Measurements from ENCODE around the gene GNG3.
"Not testable (repeated sequence)": the region's sequence is repeated elsewhere in the genome, so short reads cannot be mapped to it uniquely, and the experiment has no call there.

Gene GNG3

DNA sequence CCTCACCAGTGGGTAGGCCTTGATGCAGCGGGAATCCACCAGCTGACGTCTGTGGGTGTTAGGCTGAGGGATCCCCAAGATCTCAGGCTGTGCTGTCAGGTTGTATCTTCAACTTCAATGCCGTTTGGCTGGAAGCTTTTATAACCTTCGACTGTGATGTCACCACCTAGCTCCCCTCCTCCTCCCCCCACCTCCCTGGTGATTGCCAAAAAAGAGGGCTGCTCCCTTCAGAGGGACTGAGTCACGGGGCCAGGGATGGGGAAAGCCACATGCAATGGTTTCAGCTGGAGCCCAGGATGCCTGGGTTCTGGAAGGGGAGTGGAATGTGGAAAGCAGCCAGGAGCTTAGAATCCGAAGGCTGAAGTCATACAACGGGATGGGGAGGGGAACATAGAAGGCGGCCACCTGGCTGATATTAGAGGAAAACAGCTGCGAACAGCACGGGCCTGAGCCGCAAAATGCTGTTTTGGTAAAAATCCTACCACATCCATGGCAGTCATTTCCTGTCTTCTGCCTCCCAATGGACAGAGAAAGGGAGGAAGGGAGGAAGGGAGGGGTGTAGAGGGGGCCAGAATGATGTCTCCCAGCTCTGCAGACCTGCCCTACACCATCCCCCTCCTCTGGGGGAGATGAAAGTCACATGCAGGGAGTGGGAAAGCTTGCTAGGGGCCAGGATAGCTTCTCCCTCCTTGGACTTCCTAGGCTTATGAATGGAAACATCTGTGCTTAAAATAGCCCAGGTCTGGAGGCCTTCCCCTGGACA, 17.9 kb upstream of the GNG3 start, which contains the start of gene LRRN4CL:
Gene LRRN4CL, minus strand, starts transcription at position 110 of the 763 bp plus-strand sequence. CDS start 1,022 bp downstream, outside the sequence.
- no peaks in the 10 kb centered on the region for H3K9me3 ChIP-seq (ENCODE audit: control insufficient read depth, low read length)
- peak within 1 kb of the TSS; percentile 89 for H3K9ac ChIP-seq (ENCODE audit: low read length)
- DNase-seq (ENCODE audit: low read depth): peak; percentile 94
- H3K4me3 ChIP-seq (ENCODE audit: low read length): peak within 1 kb of the TSS; percentile 84
- H3K27me3 ChIP-seq (replicated peaks; ENCODE audit: control insufficient read depth, insufficient read depth, low read length): no peaks in the 10 kb centered on the region
- H3K36me3 ChIP-seq (ENCODE audit: control insufficient read depth, insufficient read depth, low read length, severe bottlenecking): peaks cover 37% of the 10 kb centered on the region
- peaks cover 21% of the 10 kb centered on the region for H3K4me1 ChIP-seq (ENCODE audit: control insufficient read depth, insufficient read depth, low read length)

DNA sequence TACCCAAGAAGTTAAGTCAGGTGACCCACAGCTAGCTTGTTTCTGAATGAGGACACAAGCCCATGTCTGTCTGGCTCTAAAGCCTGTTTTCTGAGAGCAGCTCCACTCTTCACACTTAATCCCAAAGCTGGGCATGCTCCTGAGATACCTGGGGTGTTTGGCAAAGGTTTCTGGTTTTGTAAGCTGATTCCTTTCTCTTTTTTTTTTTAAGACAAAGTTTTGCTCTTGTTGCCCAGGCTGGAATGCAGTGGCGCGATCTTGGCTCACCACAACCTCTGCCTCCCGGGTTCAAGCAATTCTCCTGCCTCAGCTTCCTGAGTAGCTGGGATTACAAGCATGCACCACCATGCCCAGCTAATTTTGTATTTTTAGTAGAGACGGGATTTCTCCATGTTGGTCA, 13.9 kb upstream of the GNG3 start:
- peaks cover 38% of the 10 kb centered on the region for H3K36me3 ChIP-seq (ENCODE audit: control insufficient read depth, insufficient read depth, low read length, severe bottlenecking)
- not testable (repeated sequence) for H3K9me3 ChIP-seq (ENCODE audit: control insufficient read depth, low read length); DNase-seq (ENCODE audit: low read depth); H3K9ac ChIP-seq (ENCODE audit: low read length); H3K4me3 ChIP-seq (ENCODE audit: low read length); H3K27me3 ChIP-seq (replicated peaks; ENCODE audit: control insufficient read depth, insufficient read depth, low read length)
- peaks cover 26% of the 10 kb centered on the region for H3K4me1 ChIP-seq (ENCODE audit: control insufficient read depth, insufficient read depth, low read length)

DNA sequence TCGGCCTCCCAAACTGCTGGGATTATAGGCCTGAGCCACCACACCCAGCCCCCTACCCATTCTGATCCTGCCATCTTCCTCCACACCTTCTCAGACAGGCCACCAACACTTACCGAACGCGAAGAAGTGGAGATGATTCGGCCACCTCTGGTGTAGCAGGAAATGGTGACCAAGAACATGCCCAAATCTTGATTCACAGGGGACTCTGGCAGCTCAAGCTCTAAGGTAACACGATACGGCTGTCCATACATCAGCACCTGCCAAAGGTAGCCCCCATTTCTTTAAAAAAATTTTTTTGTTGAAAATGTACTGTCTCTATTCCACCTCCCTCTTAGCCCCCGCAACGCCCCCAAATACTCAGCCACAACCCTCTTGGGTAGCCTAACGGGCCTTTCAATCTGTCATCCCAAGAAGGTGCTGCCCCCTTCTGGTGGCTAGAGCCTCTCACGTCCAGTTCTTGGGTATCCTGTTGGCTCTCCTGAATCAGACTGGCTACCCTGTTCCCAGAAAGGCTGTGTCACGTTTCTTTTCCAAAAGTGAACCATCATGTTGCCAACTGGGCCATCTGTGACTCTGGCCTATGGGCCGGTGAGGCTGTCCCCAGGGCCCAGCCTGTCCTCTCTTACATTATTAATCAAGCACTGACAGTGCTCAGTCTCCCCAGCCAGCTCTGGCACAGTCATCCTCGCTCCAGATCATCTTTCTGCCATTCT, 12.9 kb upstream of the GNG3 start:
- Histone ChIP-seq H3K4me1 (ENCODE audit: control insufficient read depth, insufficient read depth, low read length) (peaks cover 22% of the 10 kb centered on the region), H3K36me3 (ENCODE audit: control insufficient read depth, insufficient read depth, low read length, severe bottlenecking) (peaks cover 39% of the 10 kb centered on the region), H3K9me3 (ENCODE audit: control insufficient read depth, low read length) (no peaks in the 10 kb centered on the region), H3K4me3 (ENCODE audit: low read length) (peak overlapping the region; percentile 45), H3K27me3 (replicated peaks; ENCODE audit: control insufficient read depth, insufficient read depth, low read length) (no peaks in the 10 kb centered on the region), H3K9ac (ENCODE audit: low read length) (peak overlapping the region; percentile 73)
- peak; percentile 92 for DNase-seq (ENCODE audit: low read depth)

DNA sequence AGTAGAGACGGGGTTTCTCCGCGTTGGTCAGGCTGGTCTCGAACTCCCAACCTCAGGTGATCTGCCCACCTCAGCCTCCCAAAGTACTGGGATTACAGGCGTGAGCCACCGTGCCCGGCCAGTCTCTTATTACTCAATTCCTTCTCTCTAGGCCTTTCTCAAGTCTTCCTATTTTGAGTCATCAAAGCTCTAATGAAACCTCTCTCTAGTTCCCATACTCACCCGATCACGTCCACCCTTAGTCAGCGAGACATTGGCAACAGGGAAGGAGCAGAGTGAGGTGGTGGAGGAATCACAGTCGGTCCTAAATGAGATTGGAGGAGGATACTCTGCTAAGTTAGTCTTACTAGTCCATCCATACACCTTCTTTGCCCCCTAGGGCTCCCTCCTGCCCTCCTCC, 5.2 kb upstream of the GNG3 start:
- no peaks in the 10 kb centered on the region for H3K9me3 ChIP-seq (ENCODE audit: control insufficient read depth, low read length)
- no peak for DNase-seq (ENCODE audit: low read depth)
- peak overlapping the region; percentile 25 for H3K9ac ChIP-seq (ENCODE audit: low read length)
- H3K4me1 ChIP-seq (ENCODE audit: control insufficient read depth, insufficient read depth, low read length): peaks cover 28% of the 10 kb centered on the region
- no peaks in the 10 kb centered on the region for H3K27me3 ChIP-seq (replicated peaks; ENCODE audit: control insufficient read depth, insufficient read depth, low read length)
- no peak overlapping the region for H3K4me3 ChIP-seq (ENCODE audit: low read length)
- H3K36me3 ChIP-seq (ENCODE audit: control insufficient read depth, insufficient read depth, low read length, severe bottlenecking): peaks cover 34% of the 10 kb centered on the region

DNA sequence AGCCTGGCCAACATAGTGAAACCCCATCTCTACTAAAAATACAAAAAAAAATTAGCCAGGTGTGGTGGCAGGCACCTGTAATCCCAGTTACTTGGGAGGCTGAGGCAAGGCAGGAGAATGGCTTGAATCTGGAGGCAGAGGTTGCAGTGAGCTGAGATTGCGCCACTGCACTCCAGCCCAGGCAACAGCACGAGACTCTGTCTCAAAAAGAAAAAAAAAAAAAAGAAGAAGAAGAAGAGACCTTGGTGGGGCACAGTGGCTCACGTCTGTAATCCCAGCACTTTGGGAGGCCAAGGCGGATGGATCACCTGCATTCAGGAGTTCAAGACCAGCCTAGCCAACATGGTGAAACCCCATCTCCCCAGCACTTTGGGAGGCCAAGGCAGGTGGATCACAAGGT, 3.6 kb upstream of the GNG3 start:
- not testable (repeated sequence) for H3K9me3 ChIP-seq (ENCODE audit: control insufficient read depth, low read length); H3K9ac ChIP-seq (ENCODE audit: low read length); H3K27me3 ChIP-seq (replicated peaks; ENCODE audit: control insufficient read depth, insufficient read depth, low read length); H3K4me3 ChIP-seq (ENCODE audit: low read length); DNase-seq (ENCODE audit: low read depth)
- peaks cover 30% of the 10 kb centered on the region for H3K36me3 ChIP-seq (ENCODE audit: control insufficient read depth, insufficient read depth, low read length, severe bottlenecking)
- peaks cover 35% of the 10 kb centered on the region for H3K4me1 ChIP-seq (ENCODE audit: control insufficient read depth, insufficient read depth, low read length)

DNA sequence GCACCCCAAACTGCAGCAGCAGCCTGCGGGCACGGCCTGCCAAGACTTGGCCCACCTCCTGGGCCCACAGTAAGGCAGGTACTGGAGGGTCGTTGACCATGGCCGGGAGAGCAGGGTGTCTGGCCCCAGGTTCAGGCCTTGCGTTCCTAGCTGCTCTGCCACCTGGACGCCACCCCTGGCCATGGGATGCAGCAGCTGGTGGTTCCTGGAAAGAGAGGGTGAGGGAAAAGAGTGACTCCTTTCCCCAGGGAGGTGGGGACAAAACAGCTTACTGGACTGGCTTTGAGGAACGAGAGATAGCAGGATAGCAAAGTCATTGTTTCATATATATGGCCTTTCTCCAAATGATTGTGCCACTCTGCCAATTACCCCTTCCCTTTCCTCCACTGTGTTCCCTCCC, 2.1 kb upstream of the GNG3 start:
- no peaks in the 10 kb centered on the region for H3K9me3 ChIP-seq (ENCODE audit: control insufficient read depth, low read length)
- no peak for DNase-seq (ENCODE audit: low read depth)
- no peaks in the 10 kb centered on the region for H3K27me3 ChIP-seq (replicated peaks; ENCODE audit: control insufficient read depth, insufficient read depth, low read length)
- peak overlapping the region; percentile 85 for H3K9ac ChIP-seq (ENCODE audit: low read length)
- H3K4me3 ChIP-seq (ENCODE audit: low read length): peak overlapping the region; percentile 84
- H3K36me3 ChIP-seq (ENCODE audit: control insufficient read depth, insufficient read depth, low read length, severe bottlenecking): peaks cover 26% of the 10 kb centered on the region
- H3K4me1 ChIP-seq (ENCODE audit: control insufficient read depth, insufficient read depth, low read length): peaks cover 48% of the 10 kb centered on the region

DNA sequence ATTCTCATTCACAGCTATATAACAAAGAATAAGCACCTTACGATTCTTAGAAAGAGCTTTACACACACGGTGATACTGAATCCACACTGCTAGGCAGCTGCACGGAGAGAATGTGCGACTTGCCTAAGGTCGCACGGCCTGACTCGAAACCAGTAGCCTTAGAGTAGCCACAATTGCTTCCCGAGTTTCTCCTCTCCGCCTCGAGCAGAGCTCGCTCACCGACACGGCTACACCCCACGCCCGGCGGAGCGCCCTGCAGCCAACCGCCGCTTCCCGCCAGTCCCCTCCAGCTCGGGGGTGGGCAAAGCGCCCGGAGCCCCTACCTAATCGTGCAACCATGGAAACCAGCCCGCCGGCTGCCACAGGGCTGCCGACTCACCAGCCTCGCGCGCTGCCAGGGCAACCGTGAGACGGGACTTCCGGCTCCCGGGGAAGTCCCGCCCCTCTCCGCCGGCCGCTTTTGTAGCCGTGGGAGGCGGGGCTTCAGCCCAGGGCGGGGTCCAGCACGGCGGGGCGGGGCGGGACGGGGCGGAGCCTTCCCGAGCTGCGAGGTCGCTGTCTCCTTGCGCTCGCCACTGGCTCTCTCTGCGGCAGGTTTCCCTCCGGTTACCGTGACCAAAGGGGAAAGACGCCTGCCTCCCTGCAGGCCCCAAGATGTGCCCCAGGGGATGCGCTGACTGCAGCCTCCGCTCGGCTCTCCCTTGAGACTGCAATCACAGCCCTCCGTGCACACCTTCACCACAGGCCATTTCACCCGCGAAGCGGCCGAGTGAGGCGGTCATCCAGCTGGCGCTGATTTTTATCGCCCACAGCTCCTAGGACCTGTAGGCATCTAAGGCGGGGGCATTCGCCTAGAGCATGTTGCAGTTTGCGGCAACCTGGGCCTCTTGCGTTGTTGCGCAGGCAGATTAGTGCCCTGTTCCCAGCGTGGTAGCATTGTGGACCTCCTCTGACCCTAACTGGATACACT, 1.3 kb upstream of the GNG3 start:
- Histone ChIP-seq H3K4me3 (ENCODE audit: low read length) (peak overlapping the region; percentile 84), H3K4me1 (ENCODE audit: control insufficient read depth, insufficient read depth, low read length) (peaks cover 46% of the 10 kb centered on the region), H3K9ac (ENCODE audit: low read length) (peak overlapping the region; percentile 85), H3K27me3 (replicated peaks; ENCODE audit: control insufficient read depth, insufficient read depth, low read length) (no peaks in the 10 kb centered on the region), H3K9me3 (ENCODE audit: control insufficient read depth, low read length) (no peaks in the 10 kb centered on the region), H3K36me3 (ENCODE audit: control insufficient read depth, insufficient read depth, low read length, severe bottlenecking) (peaks cover 28% of the 10 kb centered on the region)
- peak; percentile 98 for DNase-seq (ENCODE audit: low read depth)

DNA sequence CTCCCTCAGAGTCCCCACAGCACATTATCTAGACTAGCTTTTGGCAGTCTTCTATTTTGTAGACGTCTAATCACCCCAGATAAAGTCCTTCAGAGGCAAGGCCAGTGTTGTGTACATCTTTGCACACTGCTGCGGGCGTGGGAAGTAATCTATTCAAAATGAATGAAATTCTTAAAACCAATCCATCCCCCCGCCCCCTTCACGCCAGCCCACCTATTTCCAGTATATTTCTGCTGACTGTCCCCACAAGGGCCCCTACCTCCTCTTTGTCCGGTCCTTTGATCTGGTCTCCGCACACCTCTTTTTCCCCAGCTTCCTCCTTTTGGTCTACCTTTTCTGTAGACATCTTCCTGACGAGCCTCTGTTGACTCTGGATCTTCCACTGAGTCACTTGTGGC, 627 bp upstream of the GNG3 start:
- no peaks in the 10 kb centered on the region for H3K9me3 ChIP-seq (ENCODE audit: control insufficient read depth, low read length)
- no peaks in the 10 kb centered on the region for H3K27me3 ChIP-seq (replicated peaks; ENCODE audit: control insufficient read depth, insufficient read depth, low read length)
- peaks cover 28% of the 10 kb centered on the region for H3K36me3 ChIP-seq (ENCODE audit: control insufficient read depth, insufficient read depth, low read length, severe bottlenecking)
- H3K4me3 ChIP-seq (ENCODE audit: low read length): peak overlapping the region; percentile 84
- peaks cover 44% of the 10 kb centered on the region for H3K4me1 ChIP-seq (ENCODE audit: control insufficient read depth, insufficient read depth, low read length)
- peak overlapping the region; percentile 83 for H3K9ac ChIP-seq (ENCODE audit: low read length)
- no peak for DNase-seq (ENCODE audit: low read depth)

DNA sequence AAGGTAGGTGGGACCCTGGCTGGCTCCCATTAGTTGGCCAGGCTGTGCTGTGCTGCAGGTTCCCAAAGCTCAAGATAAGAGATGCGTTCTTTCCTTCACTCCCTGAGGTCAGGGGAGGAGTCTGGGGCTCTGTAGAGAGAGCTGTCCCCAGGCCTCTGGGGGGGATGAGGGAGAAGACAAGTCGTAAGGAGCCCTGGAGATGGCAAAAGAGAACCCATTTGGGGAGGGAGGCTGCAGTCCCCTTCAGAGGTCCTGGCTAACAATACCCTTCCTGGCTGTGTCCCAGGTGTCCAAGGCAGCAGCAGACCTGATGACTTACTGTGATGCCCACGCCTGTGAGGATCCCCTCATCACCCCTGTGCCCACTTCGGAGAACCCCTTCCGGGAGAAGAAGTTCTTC, 916 bp downstream of the GNG3 start:
- H3K9me3 ChIP-seq (ENCODE audit: control insufficient read depth, low read length): no peaks in the 10 kb centered on the region
- H3K27me3 ChIP-seq (replicated peaks; ENCODE audit: control insufficient read depth, insufficient read depth, low read length): no peaks in the 10 kb centered on the region
- peak overlapping the region; percentile 79 for H3K4me3 ChIP-seq (ENCODE audit: low read length)
- H3K36me3 ChIP-seq (ENCODE audit: control insufficient read depth, insufficient read depth, low read length, severe bottlenecking): peaks cover 38% of the 10 kb centered on the region
- DNase-seq (ENCODE audit: low read depth): no peak
- peaks cover 49% of the 10 kb centered on the region for H3K4me1 ChIP-seq (ENCODE audit: control insufficient read depth, insufficient read depth, low read length)
- H3K9ac ChIP-seq (ENCODE audit: low read length): peak overlapping the region; percentile 98

DNA sequence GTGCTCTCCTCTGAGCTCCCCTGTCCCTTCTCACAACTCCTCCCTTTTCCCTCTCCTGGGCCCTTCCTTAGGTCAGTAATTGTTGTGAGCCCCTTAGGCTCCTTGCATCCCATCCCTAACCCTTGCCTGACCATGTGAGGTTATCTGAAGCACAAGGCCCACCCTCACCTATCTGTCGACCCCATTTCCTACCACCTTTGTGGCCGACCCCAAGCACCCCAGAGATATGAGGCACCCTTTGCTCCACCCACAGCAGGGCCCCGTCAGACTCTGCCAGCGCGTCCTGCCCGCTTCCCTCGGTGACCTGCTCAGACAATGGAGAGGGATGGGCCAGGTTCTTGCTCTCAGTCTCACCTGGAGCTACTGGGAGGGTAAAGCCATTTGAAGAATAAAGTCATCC, 1.3 kb downstream of the GNG3 start:
- H3K36me3 ChIP-seq (ENCODE audit: control insufficient read depth, insufficient read depth, low read length, severe bottlenecking): peaks cover 40% of the 10 kb centered on the region
- peak overlapping the region; percentile 98 for H3K9ac ChIP-seq (ENCODE audit: low read length)
- no peaks in the 10 kb centered on the region for H3K27me3 ChIP-seq (replicated peaks; ENCODE audit: control insufficient read depth, insufficient read depth, low read length)
- DNase-seq (ENCODE audit: low read depth): no peak
- H3K4me3 ChIP-seq (ENCODE audit: low read length): peak overlapping the region; percentile 79
- peaks cover 53% of the 10 kb centered on the region for H3K4me1 ChIP-seq (ENCODE audit: control insufficient read depth, insufficient read depth, low read length)
- no peaks in the 10 kb centered on the region for H3K9me3 ChIP-seq (ENCODE audit: control insufficient read depth, low read length)

Data from adipocyte (in vitro differentiated cells).